Progenitor cell of endocrine pancreas (in vitro differentiated cells): Measurements from ENCODE around the gene RALGAPA2. TPM values are rescaled to one million over a fixed set of nuclear protein-coding genes. Genes with fewer than 3 reads are reported as not detected.

ENCODE experiments used
- DNase-seq: peaks from one replicate; pipeline ENCODE4 v3.0.0; 2021; ENCODE audit warnings: low spot score; ENCODE audit not compliant: unreplicated experiment
- H3K27ac Mint-ChIP-seq: 2 replicates; pipeline ENCODE4 v1.8.0; 2021; ENCODE audit warnings: mild to moderate bottlenecking, moderate library complexity, mixed read lengths
- H3K27me3 Mint-ChIP-seq: 2 replicates; pipeline ENCODE4 v1.8.0; 2021; ENCODE audit warnings: mixed read lengths
- H3K36me3 Mint-ChIP-seq: 2 replicates; pipeline ENCODE4 v1.8.0; 2022; ENCODE audit warnings: mixed read lengths; ENCODE audit not compliant: insufficient read depth
- H3K4me1 Mint-ChIP-seq: 2 replicates; pipeline ENCODE4 v1.8.0; 2021; ENCODE audit warnings: low read depth, mixed read lengths
- H3K4me3 Mint-ChIP-seq: 2 replicates; pipeline ENCODE4 v1.8.0; 2021; ENCODE audit warnings: low read depth, mild to moderate bottlenecking, moderate library complexity, mixed read lengths
- H3K9me3 Mint-ChIP-seq: 2 replicates; pipeline ENCODE4 v1.8.0; 2021; ENCODE audit warnings: low read depth, mixed read lengths
- total RNA-seq: library from RNA; stranded (reverse); gene quantifications from 2 replicates; pipeline ENCODE4 v1.2.1, GENCODE V29; 2021
- TF ChIP-seq, protein P1 (sequence below): fragments of 200-600 bp; sonication (generic); IDR thresholded peaks from one replicate; pipeline ENCODE4 v1.5.0; 2021; ENCODE audit warnings: antibody characterized with exemption, mild to moderate bottlenecking; ENCODE audit not compliant: unreplicated experiment

RALGAPA2 gene
- total RNA-seq, 1 donor from 2014 or later, result 109 TPM

DNA sequence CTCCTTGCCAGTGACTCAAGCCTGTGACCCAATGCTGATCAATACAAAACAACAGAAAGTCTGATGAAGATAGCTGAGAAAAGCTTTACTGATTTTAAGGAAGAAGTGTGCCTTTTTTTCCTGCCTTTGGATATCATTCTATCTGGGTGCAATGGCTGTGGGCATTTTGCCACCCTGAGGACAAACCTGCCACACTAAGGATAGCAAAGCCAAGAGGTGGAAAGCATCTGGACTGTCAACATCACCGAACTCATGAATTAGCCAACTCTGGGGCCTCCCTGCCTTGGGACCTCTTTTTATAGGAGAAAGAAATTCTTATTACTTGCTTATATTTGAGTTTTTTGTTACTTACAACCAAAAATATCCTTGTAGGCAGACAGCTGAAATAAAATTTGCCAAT is 19.9 kb downstream of the RALGAPA2 start:
- Mint-ChIP-seq H3K4me1 (peaks cover 15% of the 10 kb centered on the region), H3K36me3 (no peaks in the 10 kb centered on the region), H3K9me3 (no peaks in the 10 kb centered on the region), H3K27me3 (no peaks in the 10 kb centered on the region), H3K27ac (peak overlapping the region; percentile 77), H3K4me3 (no peak overlapping the region)
- TF ChIP-seq, protein P1, sequence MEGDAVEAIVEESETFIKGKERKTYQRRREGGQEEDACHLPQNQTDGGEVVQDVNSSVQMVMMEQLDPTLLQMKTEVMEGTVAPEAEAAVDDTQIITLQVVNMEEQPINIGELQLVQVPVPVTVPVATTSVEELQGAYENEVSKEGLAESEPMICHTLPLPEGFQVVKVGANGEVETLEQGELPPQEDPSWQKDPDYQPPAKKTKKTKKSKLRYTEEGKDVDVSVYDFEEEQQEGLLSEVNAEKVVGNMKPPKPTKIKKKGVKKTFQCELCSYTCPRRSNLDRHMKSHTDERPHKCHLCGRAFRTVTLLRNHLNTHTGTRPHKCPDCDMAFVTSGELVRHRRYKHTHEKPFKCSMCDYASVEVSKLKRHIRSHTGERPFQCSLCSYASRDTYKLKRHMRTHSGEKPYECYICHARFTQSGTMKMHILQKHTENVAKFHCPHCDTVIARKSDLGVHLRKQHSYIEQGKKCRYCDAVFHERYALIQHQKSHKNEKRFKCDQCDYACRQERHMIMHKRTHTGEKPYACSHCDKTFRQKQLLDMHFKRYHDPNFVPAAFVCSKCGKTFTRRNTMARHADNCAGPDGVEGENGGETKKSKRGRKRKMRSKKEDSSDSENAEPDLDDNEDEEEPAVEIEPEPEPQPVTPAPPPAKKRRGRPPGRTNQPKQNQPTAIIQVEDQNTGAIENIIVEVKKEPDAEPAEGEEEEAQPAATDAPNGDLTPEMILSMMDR, result no peak
- DNase-seq, result no peak

DNA sequence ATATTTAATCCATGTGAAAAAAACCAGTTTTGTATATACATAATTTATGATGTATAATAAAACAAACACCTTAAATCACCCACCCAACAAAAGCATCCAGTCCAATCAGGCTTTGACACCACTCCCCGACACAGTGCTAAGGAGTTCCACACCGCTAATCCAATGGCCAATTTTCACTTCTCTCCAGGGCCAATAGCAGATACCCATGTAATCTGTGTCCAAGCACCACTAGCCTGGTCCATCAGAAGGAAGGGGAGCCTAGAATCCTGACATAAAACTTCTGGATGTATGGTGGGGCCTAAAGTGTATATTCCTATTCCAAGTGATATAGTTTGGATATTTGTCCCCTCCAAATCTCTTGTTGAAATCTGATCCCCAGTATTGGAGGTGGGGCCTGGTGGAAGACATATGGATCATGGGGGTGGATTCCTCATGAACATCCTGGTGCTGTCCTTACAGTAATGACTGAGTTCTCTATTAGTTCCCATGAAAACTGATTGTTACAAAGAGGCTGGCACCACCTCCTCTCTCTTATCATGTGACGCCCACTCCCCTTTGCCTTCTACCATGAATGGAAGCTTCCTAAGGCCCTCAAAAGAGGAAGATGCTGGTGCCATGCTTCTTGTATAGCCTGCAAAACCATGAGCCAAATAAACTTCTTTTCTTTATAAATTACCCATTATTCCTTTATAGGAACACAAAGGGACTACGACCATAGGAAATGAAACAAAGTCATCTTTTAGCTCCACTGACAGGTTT is 20.8 kb downstream of the RALGAPA2 start:
- H3K4me3 Mint-ChIP-seq, result no peak overlapping the region
- peaks cover 16% of the 10 kb centered on the region for H3K4me1 Mint-ChIP-seq
- H3K9me3 Mint-ChIP-seq, result no peaks in the 10 kb centered on the region
- TF ChIP-seq, protein P1, result no peak
- H3K36me3 Mint-ChIP-seq, result no peaks in the 10 kb centered on the region
- H3K27me3 Mint-ChIP-seq, result no peaks in the 10 kb centered on the region
- DNase-seq, result no peak
- no peak overlapping the region for H3K27ac Mint-ChIP-seq

DNA sequence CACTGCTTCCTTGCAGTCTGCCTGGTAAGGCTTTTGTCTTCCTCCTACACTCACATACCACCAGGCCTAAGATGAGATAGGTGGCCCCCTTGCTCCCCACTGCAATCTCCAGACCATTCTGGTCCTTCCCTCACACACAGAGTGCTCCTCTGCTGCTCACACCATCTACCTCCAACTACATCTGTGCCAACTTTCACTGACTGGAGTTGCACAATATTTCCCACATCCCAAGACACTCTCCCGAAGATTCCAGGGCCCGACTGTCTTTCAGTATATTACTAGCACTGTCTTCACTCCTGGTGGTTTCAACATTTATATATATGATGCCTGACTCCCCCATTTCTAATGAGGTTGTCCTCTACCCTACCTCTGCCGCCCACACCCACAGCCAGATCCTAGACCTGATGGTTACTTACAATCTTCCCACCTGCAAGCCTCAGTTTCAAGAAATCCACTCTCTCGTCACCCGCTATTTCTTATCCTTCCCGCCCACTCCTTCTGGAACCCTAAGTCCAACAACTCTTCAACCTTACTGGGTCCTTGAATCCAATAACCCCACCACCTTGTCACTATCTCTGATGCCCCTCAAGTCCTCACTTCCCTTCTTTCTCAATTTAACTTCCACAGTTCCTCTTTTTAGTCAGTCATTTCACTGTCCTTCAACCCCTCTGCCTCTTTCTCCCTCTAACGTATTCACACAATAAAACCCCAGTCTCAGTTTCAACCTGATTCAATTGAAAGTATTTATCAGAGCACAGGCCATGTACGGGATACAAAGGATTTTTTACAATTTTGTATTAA is 21.6 kb downstream of the RALGAPA2 start:
- no peaks in the 10 kb centered on the region for H3K9me3 Mint-ChIP-seq
- TF ChIP-seq, protein P1, result no peak
- peaks cover 16% of the 10 kb centered on the region for H3K4me1 Mint-ChIP-seq
- H3K4me3 Mint-ChIP-seq, result no peak overlapping the region
- DNase-seq, result no peak
- no peaks in the 10 kb centered on the region for H3K27me3 Mint-ChIP-seq
- no peak overlapping the region for H3K27ac Mint-ChIP-seq
- no peaks in the 10 kb centered on the region for H3K36me3 Mint-ChIP-seq

DNA sequence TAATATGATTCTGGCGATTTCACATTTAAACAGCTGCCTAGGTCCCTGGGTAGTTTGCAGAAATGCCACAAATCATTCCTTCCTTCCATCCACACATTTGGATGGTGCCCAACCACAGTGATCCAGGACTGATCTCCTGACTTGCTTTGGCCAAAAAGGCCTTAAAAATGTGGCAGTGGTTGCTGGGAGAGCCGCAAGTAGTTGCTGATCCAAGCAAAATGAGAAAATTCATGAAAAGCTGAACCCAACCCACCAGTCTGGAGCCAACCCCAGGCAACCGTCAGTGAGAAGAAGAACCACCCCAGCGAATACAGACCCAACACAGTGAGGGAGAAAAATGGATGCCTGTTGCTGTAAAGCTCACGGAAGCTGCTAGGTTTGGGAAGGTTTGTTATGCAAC is 25.1 kb downstream of the RALGAPA2 start:
- peaks cover 21% of the 10 kb centered on the region for H3K4me1 Mint-ChIP-seq
- H3K9me3 Mint-ChIP-seq, result no peaks in the 10 kb centered on the region
- DNase-seq, result no peak
- TF ChIP-seq, protein P1, result no peak
- H3K36me3 Mint-ChIP-seq, result no peaks in the 10 kb centered on the region
- no peak overlapping the region for H3K4me3 Mint-ChIP-seq
- no peak overlapping the region for H3K27ac Mint-ChIP-seq
- H3K27me3 Mint-ChIP-seq, result no peaks in the 10 kb centered on the region

- no peaks in the 10 kb centered on the region for H3K27me3 Mint-ChIP-seq
- no peak for DNase-seq
- no peak overlapping the region for H3K27ac Mint-ChIP-seq
- TF ChIP-seq, protein P1, result no peak
- no peaks in the 10 kb centered on the region for H3K9me3 Mint-ChIP-seq
- no peak overlapping the region for H3K4me3 Mint-ChIP-seq
- H3K36me3 Mint-ChIP-seq, result no peaks in the 10 kb centered on the region
- peaks cover 19% of the 10 kb centered on the region for H3K4me1 Mint-ChIP-seq
Measured at GRCh38 chr20:20685635-20686034, 26.8 kb downstream of the RALGAPA2 start.
